NCI-H2196 treated with DMSO at 0.1 percent for 48 hours (cell line): ENCODE results near the gene ENTPD2.
A peak's percentile ranks its signal among the peaks of the same experiment; 100 is the strongest.

Source experiments
- DNase-seq: peaks from one replicate; lab custom pipeline; 2025; ENCODE audit not compliant: unreplicated experiment; lab: John Stamatoyannopoulos, UW

ENTPD2 gene

GRCh38 chr9:137053944-137054931 lies at the start of gene ENTPD2:
Gene ENTPD2, minus strand, starts transcription at chr9:137054061. Its CDS starts 64 bp downstream, at chr9:137053997.
- peak; percentile 55 for DNase-seq

DNA sequence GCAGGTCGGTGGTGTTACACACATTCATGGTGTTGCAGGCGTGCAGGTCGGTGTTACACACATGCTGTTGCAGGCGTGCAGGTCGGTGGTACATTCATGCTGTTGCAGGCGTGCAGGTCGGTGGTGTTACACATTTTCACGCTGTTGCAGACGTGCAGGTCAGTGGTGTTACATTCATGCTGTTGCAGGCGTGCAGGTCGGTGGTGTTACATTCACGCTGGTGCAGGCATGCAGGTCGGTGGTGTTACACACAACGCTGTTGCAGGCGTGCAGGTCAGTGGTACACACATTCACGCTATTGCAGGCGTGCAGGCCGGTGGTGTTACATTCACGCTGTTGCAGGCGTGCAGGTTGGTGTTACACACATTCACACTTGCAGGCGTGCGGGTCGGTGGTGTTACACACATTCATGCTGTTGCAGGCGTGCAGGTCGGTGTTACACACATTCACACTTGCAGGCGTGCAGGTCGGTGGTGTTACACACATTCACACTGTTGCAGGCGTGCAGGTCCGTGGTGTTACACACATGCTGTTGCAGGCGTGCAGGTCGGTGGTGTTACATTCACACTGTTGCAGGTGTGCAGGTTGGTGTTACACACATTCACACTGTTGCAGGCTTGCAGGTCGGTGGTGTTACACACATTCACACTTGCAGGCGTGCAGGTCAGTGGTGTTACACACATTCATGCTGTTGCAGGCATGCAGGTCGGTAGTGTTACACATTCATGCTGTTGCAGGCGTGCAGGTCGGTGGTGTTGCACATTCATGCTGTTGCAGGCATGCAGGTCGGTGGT lies 49.5 kb upstream of the ENTPD2 start:
- DNase-seq = no peak

DNA sequence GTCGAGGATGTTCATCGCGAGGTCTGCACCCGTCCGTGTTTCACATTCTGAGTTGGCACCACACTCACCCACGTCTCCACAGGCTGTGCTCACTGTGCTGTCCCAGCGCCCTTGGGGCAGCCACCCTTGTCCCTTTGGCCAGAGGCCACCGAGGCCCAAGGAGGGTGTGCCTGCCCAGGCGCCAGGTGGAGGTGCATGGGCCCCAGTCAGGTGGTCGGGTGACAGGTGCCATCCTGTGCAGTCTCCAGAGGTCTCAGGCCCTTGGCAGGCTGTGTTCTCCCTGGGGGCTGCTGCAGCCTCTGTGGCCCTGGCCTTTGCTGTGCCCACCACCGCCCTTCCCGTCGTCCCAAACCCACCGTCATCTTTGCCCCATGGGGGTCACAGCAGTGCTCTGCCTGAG lies 45.4 kb upstream of the ENTPD2 start:
- no peak for DNase-seq

- DNase-seq = no peak
These were observed 44.1 kb upstream of the ENTPD2 start for GRCh38 chr9:137097761-137098462.

DNA sequence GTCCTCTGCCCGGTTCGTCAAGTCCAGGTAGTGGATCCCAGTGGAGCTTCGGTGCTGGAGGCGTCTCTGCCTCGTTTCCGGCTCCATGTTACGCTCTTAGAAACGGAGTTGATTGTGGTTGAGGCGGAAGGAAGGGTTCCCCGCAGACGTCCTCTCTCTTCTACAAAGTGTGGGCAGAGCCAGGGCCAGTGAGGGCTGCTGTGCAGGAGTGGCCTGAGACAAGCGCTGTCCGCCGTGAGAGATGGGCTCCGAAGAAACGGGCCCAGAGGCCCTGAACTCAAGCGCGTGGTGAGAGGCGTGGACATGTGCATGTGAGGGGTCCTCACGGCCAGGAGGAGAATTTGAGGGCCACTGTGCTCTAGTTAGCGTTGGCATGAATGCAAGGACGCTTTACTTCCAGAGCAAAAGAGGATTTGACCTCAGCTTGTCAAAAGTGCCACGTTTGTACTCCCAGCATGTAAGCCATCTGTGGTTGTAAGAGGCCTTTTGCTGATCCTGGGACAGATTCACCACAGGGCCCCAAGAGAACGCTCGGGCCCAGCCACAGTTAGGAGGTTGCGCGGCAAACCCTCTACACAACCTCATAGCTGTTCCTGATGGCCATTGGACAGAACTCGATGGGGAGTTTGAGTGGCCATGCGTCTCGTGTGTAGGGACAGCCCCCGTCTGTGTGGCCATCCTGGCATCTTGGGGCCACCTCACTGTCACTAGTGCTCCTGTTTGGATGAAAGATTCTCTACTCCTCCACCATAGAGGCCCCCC lies 43.1 kb upstream of the ENTPD2 start:
- DNase-seq = no peak

- DNase-seq = no peak
These were observed 42.0 kb upstream of the ENTPD2 start for GRCh38 chr9:137095664-137096517.

DNA sequence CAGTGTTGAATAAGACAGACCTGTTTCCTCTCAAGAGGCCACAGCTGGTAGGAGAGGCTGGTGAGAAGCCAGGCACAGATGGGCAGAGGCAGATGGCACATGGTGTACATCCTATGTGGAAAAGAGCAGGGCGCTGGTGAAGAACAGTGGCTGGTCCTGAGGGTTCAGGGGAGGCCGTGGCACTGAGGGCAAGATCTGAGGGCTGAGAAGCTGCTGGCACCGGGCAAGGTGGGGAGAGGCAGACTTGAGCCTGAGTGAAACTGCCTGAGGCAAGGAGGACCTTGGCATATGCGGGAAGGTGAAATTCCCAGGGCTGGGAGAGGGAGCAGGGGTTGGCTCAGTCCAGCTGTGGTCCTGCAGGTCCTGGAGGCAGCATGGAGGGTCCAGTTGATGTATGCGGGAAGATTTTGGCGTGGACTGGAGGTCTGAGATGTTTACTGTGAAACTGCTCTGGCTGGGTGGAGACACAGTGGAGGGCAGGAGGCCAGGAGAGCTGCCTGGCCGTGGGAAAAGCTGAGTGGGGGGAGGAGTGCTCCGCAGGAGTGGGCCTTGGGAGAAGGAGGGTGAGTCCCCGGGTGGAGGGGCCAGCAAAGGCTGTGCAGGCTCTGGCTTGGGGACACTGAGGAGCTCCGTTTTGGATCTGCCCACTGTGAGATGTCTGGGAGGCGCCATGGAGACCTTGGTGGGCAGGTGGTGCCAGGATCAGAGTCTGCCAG lies 35.5 kb upstream of the ENTPD2 start:
- DNase-seq = no peak

DNA sequence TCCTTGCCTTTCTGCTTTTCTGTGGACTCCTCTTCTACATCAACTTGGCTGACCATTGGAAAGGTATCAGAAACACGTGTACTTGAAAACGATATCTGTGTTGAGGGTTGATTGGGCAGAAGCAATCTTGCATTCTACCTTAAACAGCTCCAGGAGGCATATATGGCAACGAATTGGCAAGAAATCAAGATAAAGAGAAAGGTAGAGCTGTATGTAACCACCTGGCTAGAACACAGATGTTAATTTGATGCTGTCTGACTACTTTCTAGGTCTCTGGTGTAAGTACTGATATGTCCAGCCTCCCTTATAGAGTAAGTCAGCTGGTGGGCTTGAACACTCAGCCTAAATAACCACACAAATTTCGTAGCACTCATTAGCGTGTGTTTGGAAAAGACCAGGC lies 34.3 kb upstream of the ENTPD2 start:
- no peak for DNase-seq

DNA sequence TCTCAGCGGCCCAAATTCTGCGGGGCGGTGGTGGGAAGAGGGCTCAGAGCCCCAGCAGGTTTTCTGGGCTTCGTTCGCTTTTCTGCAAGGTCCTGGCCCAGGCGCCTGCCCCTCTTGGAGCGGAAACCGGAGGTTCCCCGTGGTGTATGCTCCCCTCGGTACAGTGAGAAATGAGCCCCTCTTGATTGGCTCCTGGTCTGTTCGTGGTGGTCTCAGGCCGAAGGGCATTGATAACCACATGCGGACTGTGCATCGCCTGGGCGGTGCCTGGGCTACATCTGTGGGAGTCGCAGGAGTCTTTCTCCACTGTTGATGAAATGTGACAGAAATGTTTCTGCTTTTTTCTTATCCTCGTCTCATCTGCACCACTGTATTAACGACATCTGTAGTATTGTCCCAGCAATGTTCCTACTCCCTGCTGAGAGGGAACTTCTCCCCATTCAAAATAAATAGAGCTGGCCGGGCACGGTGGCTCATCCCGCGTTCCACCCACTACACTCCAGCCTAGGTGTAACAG lies 33.6 kb upstream of the ENTPD2 start:
- no peak for DNase-seq

- peak; percentile 98 for DNase-seq
These were observed 32.9 kb upstream of the ENTPD2 start, which contains the start of gene MAN1B1 for GRCh38 chr9:137086531-137087408. Gene MAN1B1, plus strand, starts transcription at chr9:137086985. Its CDS starts 15 bp downstream, at chr9:137087000.

DNA sequence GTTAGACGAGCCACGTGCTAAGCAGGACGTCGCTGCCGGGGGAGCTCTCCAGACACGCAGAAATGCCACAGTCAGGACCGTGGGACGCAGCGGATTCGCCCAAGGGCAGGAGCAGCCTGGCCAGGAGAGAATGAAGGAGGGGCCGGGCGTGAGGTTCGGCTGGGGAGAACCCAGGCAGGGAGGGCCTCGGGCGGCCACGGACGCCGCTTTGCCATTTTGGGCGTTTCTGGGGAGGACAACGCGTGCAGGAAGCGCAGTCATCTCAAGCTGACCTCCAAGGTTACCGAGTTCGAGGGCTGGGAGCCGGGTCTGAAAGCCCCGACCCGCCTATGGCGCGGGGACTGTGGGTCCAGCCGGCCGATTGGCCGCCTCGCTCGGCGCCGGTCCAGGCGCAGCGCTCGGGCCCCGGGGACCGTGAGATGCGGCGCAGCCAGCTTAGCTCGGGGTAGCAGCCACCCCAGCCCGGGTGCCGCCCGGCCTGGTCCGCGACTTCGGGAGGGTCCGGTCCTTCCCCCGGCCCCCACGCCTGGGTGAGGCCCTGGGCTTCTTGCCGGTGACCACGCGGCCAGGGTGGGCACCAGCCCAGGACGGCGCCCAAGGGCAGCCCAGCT lies 32.2 kb upstream of the ENTPD2 start:
- DNase-seq = no peak

GRCh38 chr9:137084526-137084925 lies 30.7 kb upstream of the ENTPD2 start:
- DNase-seq = no peak

- DNase-seq = no peak
These were observed 29.6 kb upstream of the ENTPD2 start for GRCh38 chr9:137083394-137084004.

DNA sequence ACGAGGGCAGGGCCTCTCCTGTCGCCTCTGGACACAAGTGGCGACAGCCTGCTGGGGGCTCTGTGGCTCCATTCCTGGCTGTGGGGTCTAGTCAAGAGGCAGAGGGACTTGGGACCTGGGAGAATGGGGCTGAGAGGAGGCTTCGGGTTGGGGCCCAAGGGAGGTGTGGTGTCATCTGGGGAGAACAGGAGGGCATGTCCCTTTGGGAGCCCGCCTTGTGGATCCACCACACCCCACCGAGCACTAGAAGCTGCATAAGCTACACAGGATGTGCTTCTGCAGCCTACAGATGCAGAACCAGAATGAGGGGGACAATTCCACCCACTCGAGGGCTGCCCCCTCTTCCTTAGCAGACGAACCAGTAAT lies 29.0 kb upstream of the ENTPD2 start:
- DNase-seq = no peak

DNA sequence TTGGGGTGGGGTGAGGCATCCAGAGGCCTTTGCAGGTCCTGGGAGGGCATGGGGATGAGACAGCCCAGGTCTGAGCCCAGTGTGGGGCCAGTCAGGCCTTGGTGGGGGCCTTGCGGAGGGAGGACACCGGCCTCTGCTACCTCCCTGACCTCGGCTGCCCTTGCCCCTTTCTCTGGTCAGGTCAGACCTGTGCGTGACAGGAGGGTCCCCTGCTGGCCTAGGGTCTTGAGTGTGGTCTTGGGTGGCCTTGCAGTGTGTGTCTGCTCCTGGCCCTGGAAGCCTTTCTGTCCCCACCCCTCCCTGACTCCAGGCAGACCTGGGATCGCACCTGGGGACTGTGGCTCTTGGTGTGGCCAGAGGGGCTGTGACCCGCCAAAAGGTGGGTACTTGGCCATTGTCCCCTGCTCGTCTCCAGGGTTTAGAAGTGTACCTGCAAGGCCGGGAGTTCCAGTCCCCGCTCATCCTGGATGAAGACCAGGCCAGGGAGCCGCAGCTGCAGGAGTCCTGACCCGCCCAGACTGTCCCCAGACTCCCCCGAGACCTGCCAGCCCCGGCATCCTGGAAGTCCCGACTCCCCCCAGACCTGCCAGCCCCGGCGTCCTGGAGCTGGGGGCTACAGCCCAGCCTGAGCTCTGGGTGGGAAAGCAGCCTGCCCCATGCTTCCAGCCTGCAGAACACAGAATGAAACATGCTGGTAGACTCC lies 28.5 kb upstream of the ENTPD2 start:
- DNase-seq = no peak
